Activated CD4-positive, alpha-beta T cell treated with anti-CD3 and anti-CD28 coated beads, Interleukin-2, amount 10 ng/mL, durations not matched to agents 7 days and 5 days (primary cell): ENCODE measurements around the gene AGAP2. TPM values are rescaled to one million over a fixed set of nuclear protein-coding genes. Genes with fewer than 3 reads are reported as not detected.

Source experiments
- CTCF ChIA-PET: fragments of 350-600 bp; sonication (Branson Sonifier 250); formaldehyde crosslinking; loops from one replicate; lab custom pipeline; 2021; ENCODE audit warnings: antibody characterized with exemption; lab: Charles Lee
- POLR2A ChIA-PET: fragments of 350-600 bp; sonication (Branson Sonifier 250); formaldehyde crosslinking; loops from one replicate; lab custom pipeline; 2021; ENCODE audit warnings: antibody characterized with exemption; lab: Charles Lee
- DNase-seq: peaks from one replicate; pipeline ENCODE4 v3.0.0-alpha.2; 2020
- H3K27ac Mint-ChIP-seq: one replicate; pipeline ENCODE4 v1.8.0; 2021; ENCODE audit warnings: mild to moderate bottlenecking, moderate library complexity, mixed read lengths
- H3K27me3 Mint-ChIP-seq: one replicate; pipeline ENCODE4 v1.8.0; 2021; ENCODE audit warnings: mixed read lengths
- H3K36me3 Mint-ChIP-seq: one replicate; pipeline ENCODE4 v1.8.0; 2021; ENCODE audit warnings: low read depth, mixed read lengths
- H3K4me1 Mint-ChIP-seq: one replicate; pipeline ENCODE4 v1.8.0; 2021; ENCODE audit warnings: mixed read lengths
- H3K4me3 Mint-ChIP-seq: one replicate; pipeline ENCODE4 v1.8.0; 2021; ENCODE audit warnings: mild to moderate bottlenecking, moderate library complexity, mixed read lengths
- H3K9me3 Mint-ChIP-seq: one replicate; pipeline ENCODE4 v1.8.0; 2021; ENCODE audit warnings: mixed read lengths
- total RNA-seq, 2 experiments: library from RNA; stranded (reverse); gene quantifications; one replicate each; pipeline ENCODE4 v1.2.3, GENCODE V29; 2021

AGAP2 gene
- 10 to 100 TPM; 72.6 to 73.3 TPM for total RNA-seq

- no peaks in the 10 kb centered on the region for H3K9me3 Mint-ChIP-seq
- H3K36me3 Mint-ChIP-seq: peaks cover 40% of the 10 kb centered on the region
- no peak for DNase-seq
- ChIA-PET CTCF (no interaction called here), POLR2A (no interaction called here)
- peak within 1 kb of the TSS; percentile 78 for H3K27ac Mint-ChIP-seq
- peaks cover 38% of the 10 kb centered on the region for H3K4me1 Mint-ChIP-seq
- H3K4me3 Mint-ChIP-seq: peak within 1 kb of the TSS; percentile 65
- H3K27me3 Mint-ChIP-seq: no peaks in the 10 kb centered on the region
Measured at GRCh38 chr12:57738661-57739237, at the start of gene AGAP2. TSS of gene AGAP2 (minus strand) at chr12:57738742. CDS start at chr12:57738246, 496 bp downstream.

- ChIA-PET POLR2A (no interaction called here), CTCF (interaction anchor here (0.6 to 2.3 kb wide), 6 partner anchors 9 to 1145 kb away, joined by 4 to 14 read pairs (median 6); partner anchors contain the start of gene AVIL)
- no peak for DNase-seq
- Mint-ChIP-seq H3K27ac (peak overlapping the region; percentile 58), H3K27me3 (no peaks in the 10 kb centered on the region), H3K9me3 (peaks cover 3% of the 10 kb centered on the region), H3K4me3 (peak overlapping the region; percentile 64), H3K36me3 (peaks cover 19% of the 10 kb centered on the region), H3K4me1 (peaks cover 42% of the 10 kb centered on the region)
Measured at GRCh38 chr12:57783861-57784260, 45.3 kb upstream of the AGAP2 start.

GRCh38 chr12:57783466-57783801, 44.9 kb upstream of the AGAP2 start:
- ChIA-PET POLR2A (no interaction called here), CTCF (interaction anchor here (0.6 to 2.5 kb wide), 19 partner anchors 9 to 1145 kb away, joined by 3 to 14 read pairs (median 4); partner anchors contain the start of genes AVIL, EEF1AKMT3 and METTL1)
- Mint-ChIP-seq H3K27ac (peak overlapping the region; percentile 96), H3K36me3 (peaks cover 17% of the 10 kb centered on the region), H3K9me3 (peaks cover 3% of the 10 kb centered on the region), H3K4me1 (peaks cover 42% of the 10 kb centered on the region), H3K4me3 (peak overlapping the region; percentile 99), H3K27me3 (no peaks in the 10 kb centered on the region)
- no peak for DNase-seq

- Mint-ChIP-seq H3K27ac (peak within 1 kb of the TSS; percentile 96), H3K4me3 (peak within 1 kb of the TSS; percentile 99), H3K4me1 (peaks cover 42% of the 10 kb centered on the region), H3K9me3 (peaks cover 3% of the 10 kb centered on the region), H3K36me3 (peaks cover 16% of the 10 kb centered on the region), H3K27me3 (no peaks in the 10 kb centered on the region)
- DNase-seq: peak; percentile 98
- POLR2A ChIA-PET: no interaction called here
- CTCF ChIA-PET: interaction anchor here (0.6 to 2.5 kb wide), 23 partner anchors 8 to 1144 kb away, joined by 3 to 14 read pairs (median 4); partner anchors contain the start of genes AVIL, CDK4, EEF1AKMT3 and METTL1
Measured at GRCh38 chr12:57782608-57783465, 44.3 kb upstream of the AGAP2 start, which contains the start of gene TSFM. TSS of gene TSFM (plus strand) at chr12:57782787. CDS start at chr12:57782802, 15 bp downstream.

GRCh38 chr12:57782243-57782607, 43.7 kb upstream of the AGAP2 start:
- Mint-ChIP-seq H3K4me3 (peak overlapping the region; percentile 99), H3K27ac (peak overlapping the region; percentile 96), H3K36me3 (peaks cover 11% of the 10 kb centered on the region), H3K27me3 (no peaks in the 10 kb centered on the region), H3K9me3 (peaks cover 3% of the 10 kb centered on the region), H3K4me1 (peaks cover 42% of the 10 kb centered on the region)
- POLR2A ChIA-PET: no interaction called here
- CTCF ChIA-PET: interaction anchor here (1.0 to 2.5 kb wide), 13 partner anchors 8 to 171 kb away, joined by 3 to 14 read pairs (median 6); partner anchors contain the start of genes AVIL, CYP27B1, EEF1AKMT3 and METTL1
- no peak for DNase-seq

GRCh38 chr12:57781801-57782200, 43.3 kb upstream of the AGAP2 start:
- Mint-ChIP-seq H3K36me3 (peaks cover 9% of the 10 kb centered on the region), H3K4me1 (peaks cover 42% of the 10 kb centered on the region), H3K27me3 (no peaks in the 10 kb centered on the region), H3K9me3 (peaks cover 3% of the 10 kb centered on the region), H3K27ac (peak overlapping the region; percentile 96), H3K4me3 (no peak overlapping the region)
- POLR2A ChIA-PET: no interaction called here
- no peak for DNase-seq
- CTCF ChIA-PET: interaction anchor here (0.9 to 2.5 kb wide), 6 partner anchors 10 to 124 kb away, joined by 3 to 9 read pairs (median 6); partner anchors contain the start of genes CYP27B1, EEF1AKMT3 and METTL1

GRCh38 chr12:57781244-57781643, 42.7 kb upstream of the AGAP2 start:
- Mint-ChIP-seq H3K4me3 (no peak overlapping the region), H3K4me1 (peaks cover 42% of the 10 kb centered on the region), H3K9me3 (peaks cover 3% of the 10 kb centered on the region), H3K27me3 (no peaks in the 10 kb centered on the region), H3K27ac (peak overlapping the region; percentile 96), H3K36me3 (peaks cover 5% of the 10 kb centered on the region)
- ChIA-PET CTCF (interaction anchor here (0.9 to 2.5 kb wide), 6 partner anchors 9 to 124 kb away, joined by 3 to 9 read pairs (median 6); partner anchors contain the start of genes CYP27B1, EEF1AKMT3 and METTL1), POLR2A (no interaction called here)
- DNase-seq: no peak

- peak overlapping the region; percentile 96 for H3K27ac Mint-ChIP-seq
- H3K27me3 Mint-ChIP-seq: no peaks in the 10 kb centered on the region
- DNase-seq: no peak
- peaks cover 3% of the 10 kb centered on the region for H3K9me3 Mint-ChIP-seq
- H3K4me3 Mint-ChIP-seq: no peak overlapping the region
- H3K4me1 Mint-ChIP-seq: peaks cover 42% of the 10 kb centered on the region
- POLR2A ChIA-PET: no interaction called here
- peaks cover 5% of the 10 kb centered on the region for H3K36me3 Mint-ChIP-seq
- CTCF ChIA-PET: interaction anchor here (1.2 to 1.6 kb wide), 4 partner anchors 8 to 125 kb away, joined by 3 to 8 read pairs (median 3); partner anchors contain the start of genes EEF1AKMT3 and METTL1
Measured at GRCh38 chr12:57780284-57780897, 41.8 kb upstream of the AGAP2 start.

GRCh38 chr12:57779736-57780135, 41.2 kb upstream of the AGAP2 start:
- H3K4me3 Mint-ChIP-seq: no peak overlapping the region
- no peaks in the 10 kb centered on the region for H3K27me3 Mint-ChIP-seq
- peaks cover 42% of the 10 kb centered on the region for H3K4me1 Mint-ChIP-seq
- DNase-seq: no peak
- peaks cover 3% of the 10 kb centered on the region for H3K9me3 Mint-ChIP-seq
- peaks cover 5% of the 10 kb centered on the region for H3K36me3 Mint-ChIP-seq
- CTCF ChIA-PET: interaction anchor here (0.7 to 1.2 kb wide), 3 partner anchors 23 to 126 kb away, joined by 3 read pairs; no protein-coding TSS in a partner anchor
- POLR2A ChIA-PET: no interaction called here
- H3K27ac Mint-ChIP-seq: peak overlapping the region; percentile 7

GRCh38 chr12:57777911-57778310, 39.4 kb upstream of the AGAP2 start:
- Mint-ChIP-seq H3K9me3 (peaks cover 3% of the 10 kb centered on the region), H3K4me3 (no peak overlapping the region), H3K27ac (no peak overlapping the region), H3K27me3 (no peaks in the 10 kb centered on the region), H3K36me3 (peaks cover 3% of the 10 kb centered on the region), H3K4me1 (peaks cover 41% of the 10 kb centered on the region)
- ChIA-PET CTCF (interaction anchor here (0.7 to 1.0 kb wide), 3 partner anchors 9 to 128 kb away, joined by 3 to 4 read pairs (median 3); no protein-coding TSS in a partner anchor), POLR2A (no interaction called here)
- no peak for DNase-seq

GRCh38 chr12:57777367-57777766, 38.8 kb upstream of the AGAP2 start:
- no peaks in the 10 kb centered on the region for H3K27me3 Mint-ChIP-seq
- CTCF ChIA-PET: interaction anchor here (0.6 to 1.3 kb wide), 3 partner anchors 10 to 128 kb away, joined by 3 to 5 read pairs (median 4); partner anchors contain the start of gene CYP27B1
- peaks cover 3% of the 10 kb centered on the region for H3K36me3 Mint-ChIP-seq
- no peak overlapping the region for H3K27ac Mint-ChIP-seq
- no peak for DNase-seq
- POLR2A ChIA-PET: no interaction called here
- no peak overlapping the region for H3K4me3 Mint-ChIP-seq
- H3K9me3 Mint-ChIP-seq: peaks cover 3% of the 10 kb centered on the region
- H3K4me1 Mint-ChIP-seq: peaks cover 37% of the 10 kb centered on the region

- no peak overlapping the region for H3K27ac Mint-ChIP-seq
- no peaks in the 10 kb centered on the region for H3K27me3 Mint-ChIP-seq
- H3K9me3 Mint-ChIP-seq: no peaks in the 10 kb centered on the region
- ChIA-PET CTCF (interaction anchor here (1.3 kb wide), 1 partner anchor 9 kb away, joined by 5 read pairs; the partner anchor contains the start of gene CYP27B1), POLR2A (no interaction called here)
- peaks cover 33% of the 10 kb centered on the region for H3K4me1 Mint-ChIP-seq
- no peak overlapping the region for H3K4me3 Mint-ChIP-seq
- no peak for DNase-seq
- peaks cover 9% of the 10 kb centered on the region for H3K36me3 Mint-ChIP-seq
Measured at GRCh38 chr12:57776247-57776587, 37.7 kb upstream of the AGAP2 start.
